Osteoblast (primary cell): ENCODE measurements around the gene ZNF814. TPM values are rescaled to one million over a fixed set of nuclear protein-coding genes. Genes with fewer than 3 reads are reported as not detected.
"Not testable (repeated sequence)": the region's sequence is repeated elsewhere in the genome, so short reads cannot be mapped to it uniquely, and the experiment has no call there.

ENCODE experiments used
- DNase-seq: peaks from one replicate; pipeline ENCODE4 v3.0.0; 2011; ENCODE audit warnings: low spot score, mixed read lengths; ENCODE audit not compliant: insufficient read length; ENCODE audit errors: missing footprints
- H2AFZ ChIP-seq: 2 replicates; pipeline ENCODE4 v1.6.0; 2011; ENCODE audit warnings: mild to moderate bottlenecking, low read length
- H3K27ac ChIP-seq: 2 replicates; pipeline ENCODE4 v1.5.1; 2011; ENCODE audit warnings: mild to moderate bottlenecking, low read depth, low read length, moderate library complexity
- H3K27me3 ChIP-seq: 2 replicates; pipeline ENCODE4 v1.6.0; 2012; ENCODE audit warnings: mild to moderate bottlenecking, control low read depth, inconsistent platforms, low read length, moderate library complexity; ENCODE audit not compliant: insufficient read depth
- H3K36me3 ChIP-seq: 2 replicates; pipeline ENCODE4 v1.5.1; 2011; ENCODE audit warnings: mild to moderate bottlenecking, low read length, control low read depth, moderate library complexity; ENCODE audit not compliant: insufficient read depth
- H3K4me1 ChIP-seq: 2 replicates; pipeline ENCODE4 v1.5.1; 2011; ENCODE audit warnings: mild to moderate bottlenecking, low read length, control low read depth, moderate library complexity; ENCODE audit not compliant: insufficient read depth
- H3K4me2 ChIP-seq: 2 replicates; pipeline ENCODE4 v1.6.0; 2011; ENCODE audit warnings: mild to moderate bottlenecking, low read length; ENCODE audit not compliant: insufficient read depth
- H3K4me3 ChIP-seq: fragments of 200-600 bp; sonication (generic); 3 replicates; pipeline ENCODE4 v1.5.1; 2012; ENCODE audit warnings: mild to moderate bottlenecking, low read length, inconsistent platforms; ENCODE audit not compliant: insufficient read depth
- H3K79me2 ChIP-seq: 2 replicates; pipeline ENCODE4 v1.6.0; 2012; ENCODE audit warnings: mild to moderate bottlenecking, low read length, control low read depth, inconsistent platforms; ENCODE audit not compliant: insufficient read depth
- H3K9me3 ChIP-seq: 2 replicates; pipeline ENCODE4 v1.5.1; 2011; ENCODE audit warnings: low read depth, low read length, control low read depth
- H4K20me1 ChIP-seq: 2 replicates; pipeline ENCODE4 v1.6.0; 2012; ENCODE audit warnings: mild to moderate bottlenecking, low read length, control low read depth; ENCODE audit not compliant: insufficient read depth
- total RNA-seq: library from RNA; depleted of rRNA; stranded (reverse); fragments of >200 nt; gene quantifications from 2 replicates; pipeline ENCODE4 v1.2.3, GENCODE V29; 2012
- TF ChIP-seq, protein P1 (sequence below): IDR thresholded peaks from 2 replicates; pipeline ENCODE4 v1.5.1; 2011; ENCODE audit warnings: mild to moderate bottlenecking, low read depth, low read length, moderate library complexity; ENCODE audit errors: extremely low read depth

The ZNF814 gene
- total RNA-seq, 1 donor, result 12.7 TPM

GRCh38 chr19:57813919-57814504 is 74.8 kb downstream of the ZNF814 start:
- Histone ChIP-seq H4K20me1 (no peaks in the 10 kb centered on the region), H3K27ac (peak overlapping the region; percentile 61), H3K4me3 (peak overlapping the region; percentile 92), H3K4me1 (peaks cover 5% of the 10 kb centered on the region), H2AFZ (peak overlapping the region; percentile 92), H3K27me3 (no peaks in the 10 kb centered on the region), H3K79me2 (peaks cover 22% of the 10 kb centered on the region), H3K4me2 (peak overlapping the region; percentile 75), H3K36me3 (peaks cover 10% of the 10 kb centered on the region), H3K9me3 (no peaks in the 10 kb centered on the region)
- no peak for DNase-seq
- TF ChIP-seq, protein P1, sequence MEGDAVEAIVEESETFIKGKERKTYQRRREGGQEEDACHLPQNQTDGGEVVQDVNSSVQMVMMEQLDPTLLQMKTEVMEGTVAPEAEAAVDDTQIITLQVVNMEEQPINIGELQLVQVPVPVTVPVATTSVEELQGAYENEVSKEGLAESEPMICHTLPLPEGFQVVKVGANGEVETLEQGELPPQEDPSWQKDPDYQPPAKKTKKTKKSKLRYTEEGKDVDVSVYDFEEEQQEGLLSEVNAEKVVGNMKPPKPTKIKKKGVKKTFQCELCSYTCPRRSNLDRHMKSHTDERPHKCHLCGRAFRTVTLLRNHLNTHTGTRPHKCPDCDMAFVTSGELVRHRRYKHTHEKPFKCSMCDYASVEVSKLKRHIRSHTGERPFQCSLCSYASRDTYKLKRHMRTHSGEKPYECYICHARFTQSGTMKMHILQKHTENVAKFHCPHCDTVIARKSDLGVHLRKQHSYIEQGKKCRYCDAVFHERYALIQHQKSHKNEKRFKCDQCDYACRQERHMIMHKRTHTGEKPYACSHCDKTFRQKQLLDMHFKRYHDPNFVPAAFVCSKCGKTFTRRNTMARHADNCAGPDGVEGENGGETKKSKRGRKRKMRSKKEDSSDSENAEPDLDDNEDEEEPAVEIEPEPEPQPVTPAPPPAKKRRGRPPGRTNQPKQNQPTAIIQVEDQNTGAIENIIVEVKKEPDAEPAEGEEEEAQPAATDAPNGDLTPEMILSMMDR, result no peak

DNA sequence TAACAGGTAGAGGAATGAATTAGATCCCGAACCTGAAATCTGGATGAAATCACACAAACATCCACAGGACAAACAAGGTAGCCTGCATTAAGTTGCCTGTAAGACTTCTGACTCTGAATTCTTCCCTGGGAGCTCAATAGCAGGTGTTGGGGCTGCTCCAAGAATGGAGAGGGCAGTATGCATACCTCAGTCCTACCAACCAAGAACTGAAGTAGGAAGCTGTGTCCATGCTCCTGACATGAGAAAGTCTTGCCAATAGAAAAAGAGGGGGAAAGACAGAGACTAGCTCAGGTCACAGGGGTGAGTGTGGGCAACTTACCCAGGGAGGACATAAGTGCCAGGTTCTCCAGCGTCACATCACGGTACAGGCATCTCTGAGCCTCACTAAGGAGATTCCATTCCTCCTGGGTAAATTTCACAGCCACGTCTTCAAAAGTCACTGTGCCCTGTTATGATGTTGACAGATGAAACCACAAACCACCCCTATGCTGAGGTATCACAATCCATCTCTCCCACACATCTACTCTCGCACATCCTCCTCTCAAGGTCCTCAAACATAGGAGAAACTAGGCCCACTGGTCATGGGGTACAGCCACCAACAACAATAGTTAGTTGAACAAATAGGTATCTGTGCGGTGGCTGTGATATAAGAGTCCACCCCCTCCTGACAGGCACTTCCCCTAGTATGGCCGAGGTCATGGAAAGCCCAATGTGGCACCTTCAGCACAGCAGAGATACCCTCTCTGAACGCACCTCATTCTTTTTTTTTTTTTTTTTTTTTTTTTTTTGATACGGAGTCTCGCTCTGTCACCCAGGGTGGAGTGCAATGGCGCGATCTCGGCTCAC is 75.6 kb downstream of the ZNF814 start:
- H3K4me2 ChIP-seq, result peak overlapping the region; percentile 75
- H3K27ac ChIP-seq, result not testable (repeated sequence)
- peaks cover 25% of the 10 kb centered on the region for H3K79me2 ChIP-seq

GRCh38 chr19:57812226-57812625 is 76.6 kb downstream of the ZNF814 start:
- no peak overlapping the region for H3K27ac ChIP-seq
- no peaks in the 10 kb centered on the region for H4K20me1 ChIP-seq
- no peak overlapping the region for H3K4me3 ChIP-seq
- peaks cover 22% of the 10 kb centered on the region for H3K36me3 ChIP-seq
- no peaks in the 10 kb centered on the region for H3K27me3 ChIP-seq
- peaks cover 32% of the 10 kb centered on the region for H3K79me2 ChIP-seq
- no peaks in the 10 kb centered on the region for H3K9me3 ChIP-seq
- H3K4me1 ChIP-seq, result peaks cover 5% of the 10 kb centered on the region
- no peak overlapping the region for H3K4me2 ChIP-seq
- no peak overlapping the region for H2AFZ ChIP-seq
- DNase-seq, result no peak
- TF ChIP-seq, protein P1, result no peak

More for the DNA sequence above, 75.6 kb downstream of the ZNF814 start:
- H3K4me3 ChIP-seq, H3K9me3 ChIP-seq, H3K4me1 ChIP-seq, H2AFZ ChIP-seq, DNase-seq, H3K27me3 ChIP-seq, H4K20me1 ChIP-seq: not testable (repeated sequence)
- peaks cover 15% of the 10 kb centered on the region for H3K36me3 ChIP-seq

DNA sequence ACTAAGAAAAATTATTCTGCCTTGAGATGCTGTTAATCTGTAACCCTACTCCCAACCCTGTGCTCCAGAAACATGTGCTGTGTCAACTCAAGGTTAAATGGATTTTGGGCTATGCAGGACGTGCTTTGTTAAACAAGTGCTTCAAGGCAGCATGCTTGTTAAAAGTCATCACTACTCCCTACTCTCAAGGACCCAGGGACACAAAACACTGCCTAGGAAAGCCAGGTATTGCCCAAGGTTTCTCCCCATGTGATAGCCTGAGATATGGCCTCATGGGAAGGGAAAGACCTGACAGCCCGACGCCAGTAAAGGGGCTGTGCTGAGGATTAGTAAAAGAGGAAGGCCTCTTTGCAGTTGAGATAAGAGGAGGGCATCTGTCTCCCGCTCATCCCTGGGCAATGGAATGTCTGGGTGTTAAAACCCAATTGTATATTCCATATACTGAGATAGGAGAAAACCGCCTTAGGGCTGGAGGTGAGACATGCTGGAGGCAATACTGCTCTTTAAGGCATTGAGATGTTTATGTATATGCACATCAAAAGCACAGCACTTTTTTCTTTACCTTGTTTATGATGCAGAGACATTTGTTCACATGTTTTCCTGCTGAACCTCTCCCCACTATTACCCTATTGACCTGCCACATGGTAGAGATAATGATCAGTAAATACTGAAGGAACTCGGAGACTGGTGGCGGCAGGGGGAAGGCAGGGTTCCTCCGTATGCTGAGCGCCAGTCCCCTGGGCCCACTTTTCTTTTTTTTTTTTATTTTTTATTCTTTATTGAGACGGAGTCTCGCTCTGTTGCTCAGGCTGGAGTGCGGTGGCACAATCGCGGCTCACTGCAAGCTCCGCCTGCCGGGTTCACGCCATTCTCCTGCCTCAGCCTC is 78.2 kb downstream of the ZNF814 start:
- H3K4me3 ChIP-seq, result not testable (repeated sequence)
- peaks cover 41% of the 10 kb centered on the region for H3K79me2 ChIP-seq

More for the DNA sequence above, 78.2 kb downstream of the ZNF814 start:
- H3K27ac ChIP-seq, H3K4me2 ChIP-seq, H3K27me3 ChIP-seq, H3K4me1 ChIP-seq, H4K20me1 ChIP-seq, H2AFZ ChIP-seq, DNase-seq, H3K9me3 ChIP-seq: not testable (repeated sequence)
- H3K36me3 ChIP-seq, result peaks cover 22% of the 10 kb centered on the region
